A549 (cell line): ENCODE data around the gene UBAP2.
"Not testable (repeated sequence)": the region's sequence is repeated elsewhere in the genome, so short reads cannot be mapped to it uniquely, and the experiment has no call there.

Source experiments
- CEBPB ChIP-seq, 2 experiments: fragments of >200 bp in 1 of 2; sonication (Bioruptor Twin) in 1 of 2; formaldehyde crosslinking in 1 of 2; IDR thresholded peaks; 2 replicates each; pipeline ENCODE4 v1.6.1; 2012 to 2016
- CTCF ChIP-seq: fragments of >200 bp; sonication (Bioruptor Twin); formaldehyde crosslinking; IDR thresholded peaks from 3 replicates; pipeline ENCODE4 v1.5.1; 2016
- E2F6 ChIP-seq: IDR thresholded peaks from 2 replicates; pipeline ENCODE4 v1.6.1; 2012; ENCODE audit warnings: low read depth, borderline replicate concordance
- EP300 ChIP-seq, 2 experiments: fragments of >200 bp; sonication (Bioruptor Twin); formaldehyde crosslinking; IDR thresholded peaks; 2 replicates in 1 of 2; 3 replicates in 1 of 2; pipeline ENCODE4 v1.6.1; 2016 to 2017
- HDAC2 ChIP-seq: fragments of 200-600 bp; sonication (generic); IDR thresholded peaks from 2 replicates; pipeline ENCODE4 v1.6.1; 2016
- HMGXB4 ChIP-seq: fragments of 250-450 bp; sonication (Bioruptor Pico); IDR thresholded peaks from 2 replicates; pipeline ENCODE4 v1.5.0; 2021; ENCODE audit warnings: mild to moderate bottlenecking, moderate library complexity, borderline replicate concordance
- MAX ChIP-seq: IDR thresholded peaks from 2 replicates; pipeline ENCODE4 v1.6.1; 2012
- MAZ ChIP-seq: fragments of 150-350 bp; IDR thresholded peaks from 2 replicates; pipeline ENCODE4 v1.6.1; 2014; ENCODE audit warnings: antibody characterized with exemption, low read depth, low read length, borderline replicate concordance

GRCh38 chr9:33962468-33962867, 86.2 kb downstream of the UBAP2 start:
- not testable (repeated sequence) for TF ChIP-seq CTCF; E2F6; HMGXB4 (CRISPR knock-in tag); EP300 (IDR thresholded peaks at IDR 0.05); HDAC2; MAX; CEBPB (IDR thresholded peaks at IDR 0.05); MAZ
